ENCODE data around the gene DET1. TPM values are rescaled to one million over a fixed set of nuclear protein-coding genes. Genes with fewer than 3 reads are reported as not detected.
"Not testable (repeated sequence)": the region's sequence is repeated elsewhere in the genome, so short reads cannot be mapped to it uniquely, and the experiment has no call there.

Gene DET1
- total RNA-seq, 1 experiment from 2014 or later = 13.0 TPM

DNA sequence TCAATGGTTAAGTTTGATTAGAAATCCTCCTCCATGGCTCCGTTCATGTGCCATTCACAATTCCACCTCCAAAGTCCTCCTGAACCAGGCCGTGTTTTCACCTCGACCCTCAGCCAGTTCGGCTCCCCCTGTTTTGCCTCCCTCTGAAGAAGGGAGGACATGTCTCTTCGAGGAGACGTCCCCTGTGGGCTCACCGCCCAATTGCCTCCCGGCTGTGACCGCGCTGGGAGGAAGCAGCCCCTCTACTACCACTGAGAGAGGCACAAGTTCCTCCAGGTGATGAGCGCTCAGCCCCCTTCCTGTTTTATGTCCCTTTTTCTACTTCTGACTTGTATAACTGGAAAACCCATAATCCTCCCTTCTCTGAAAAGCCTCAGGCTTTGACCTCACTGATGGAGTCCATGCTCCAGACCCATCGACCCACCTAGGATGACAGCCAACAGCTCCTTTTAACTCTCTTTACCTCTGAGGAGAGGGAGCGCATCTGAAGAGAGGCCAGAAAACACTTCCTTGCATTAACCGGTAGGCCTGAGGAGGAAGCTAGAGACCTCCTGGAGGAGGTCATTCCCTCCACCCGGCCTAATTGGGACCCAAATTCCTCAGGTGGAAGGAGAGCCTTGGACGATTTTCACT is 4.7 kb downstream of the DET1 start:
- DNase-seq (ENCODE audit: extremely low read depth, low read depth) = no peak

DNA sequence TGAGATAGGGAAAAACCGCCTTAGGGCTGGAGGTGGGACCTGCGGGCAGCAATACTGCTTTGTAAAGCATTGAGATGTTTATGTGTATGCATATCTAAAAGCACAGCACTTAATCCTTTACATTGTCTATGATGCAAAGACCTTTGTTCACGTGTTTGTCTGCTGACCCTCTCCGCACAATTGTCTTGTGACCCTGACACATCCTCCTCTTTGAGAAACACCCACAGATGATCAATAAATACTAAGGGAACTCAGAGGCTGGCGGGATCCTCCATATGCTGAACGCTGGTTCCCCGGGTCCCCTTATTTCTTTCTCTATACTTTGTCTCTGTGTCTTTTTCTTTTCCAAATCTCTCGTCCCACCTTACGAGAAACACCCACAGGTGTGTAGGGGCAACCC is 5.4 kb downstream of the DET1 start:
- DNase-seq (ENCODE audit: extremely low read depth, low read depth) = not testable (repeated sequence)

DNA sequence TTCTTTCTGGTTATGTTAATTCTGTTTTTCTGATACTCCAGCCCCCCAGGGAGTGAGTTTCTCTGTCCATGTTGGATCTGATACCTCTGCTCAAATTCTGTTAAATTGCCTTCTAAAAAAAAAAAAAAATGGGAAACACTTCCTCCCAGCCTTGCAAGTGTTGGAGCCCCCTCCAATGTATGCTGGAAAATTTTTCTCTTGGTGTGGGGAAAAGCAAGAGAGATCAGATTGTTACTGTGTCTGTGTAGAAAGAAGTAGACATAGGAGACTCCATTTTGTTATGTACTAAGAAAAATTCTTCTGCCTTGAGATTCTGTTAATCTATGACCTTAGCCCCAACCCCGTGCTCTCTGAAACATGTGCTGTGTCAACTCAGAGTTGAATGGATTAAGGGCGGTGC is 6.1 kb downstream of the DET1 start:
- not testable (repeated sequence) for DNase-seq (ENCODE audit: extremely low read depth, low read depth)

DNA sequence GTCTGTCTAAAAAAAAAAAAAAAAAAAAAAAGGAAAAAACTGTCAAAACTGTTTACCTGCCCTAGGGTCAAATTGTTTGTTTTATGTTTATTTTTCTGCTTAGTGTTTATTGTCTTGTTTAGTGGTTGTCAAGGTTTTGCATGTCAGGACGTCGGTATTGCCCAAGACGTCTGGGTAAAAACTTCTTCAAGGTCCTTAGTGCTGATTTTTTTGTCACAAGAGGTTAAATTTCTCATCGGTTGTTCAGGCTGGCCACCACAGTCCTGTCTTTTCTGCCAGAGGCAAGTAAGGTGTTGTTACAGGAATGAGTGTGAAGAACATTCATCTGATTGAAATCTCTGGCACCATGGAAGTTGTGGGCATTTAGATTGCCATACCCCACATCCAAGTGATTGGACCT is 7.0 kb downstream of the DET1 start:
- DNase-seq (ENCODE audit: extremely low read depth, low read depth) = no peak

DNA sequence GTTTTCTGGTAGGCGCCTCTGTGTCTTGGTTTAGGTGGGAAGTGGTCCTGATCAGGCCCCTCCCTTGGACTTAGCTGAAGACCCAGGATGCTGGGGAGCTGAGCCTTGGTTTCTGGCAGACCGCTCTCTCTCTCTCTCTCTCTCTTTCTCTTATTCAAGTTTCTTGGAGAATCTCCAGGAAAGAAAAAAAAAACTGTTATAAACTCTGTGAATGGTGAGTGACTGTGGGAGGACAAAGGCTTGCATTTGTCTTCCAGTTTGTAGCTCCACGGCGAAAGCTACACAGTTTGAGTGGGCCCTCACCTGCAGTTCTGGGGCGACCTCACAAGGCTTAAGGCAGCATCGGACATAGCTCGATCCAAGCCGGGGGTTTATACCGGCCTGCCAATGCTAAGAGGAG is 7.5 kb downstream of the DET1 start:
- DNase-seq (ENCODE audit: extremely low read depth, low read depth) = no peak

DNA sequence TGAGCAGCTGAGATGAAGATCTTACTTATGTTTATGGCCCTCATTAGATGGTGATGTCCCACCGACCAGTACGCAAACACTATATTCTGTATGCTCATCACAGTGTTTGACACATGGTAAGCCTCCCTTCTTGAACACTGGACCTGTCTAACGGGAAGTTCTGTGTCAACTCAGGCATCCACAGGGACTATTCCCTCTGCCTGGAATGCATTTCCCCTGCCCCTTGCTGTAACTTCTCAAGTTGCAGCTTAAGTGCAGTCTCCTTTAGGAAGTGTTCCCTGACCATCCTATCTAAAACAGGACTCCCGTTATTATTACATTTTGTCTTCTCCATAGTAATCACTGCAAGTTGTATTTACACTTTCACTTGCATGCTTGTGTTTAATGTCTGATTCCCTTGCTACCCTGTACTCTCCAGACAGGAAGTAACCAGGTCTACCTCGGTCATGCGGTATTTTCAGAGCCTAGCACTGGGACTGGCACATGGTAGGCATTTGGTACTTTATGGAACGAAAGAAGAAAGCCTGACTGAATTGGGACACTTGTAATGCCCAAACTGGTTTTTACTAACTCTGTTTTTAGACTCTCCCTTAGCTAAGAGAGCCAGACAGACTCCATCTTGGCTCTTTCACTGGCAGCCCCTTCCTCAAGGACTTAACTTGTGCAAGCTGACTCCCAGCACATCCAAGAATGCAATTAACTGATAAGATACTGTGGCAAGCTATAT is 8.7 kb downstream of the DET1 start:
- DNase-seq (ENCODE audit: extremely low read depth, low read depth) = no peak

DNA sequence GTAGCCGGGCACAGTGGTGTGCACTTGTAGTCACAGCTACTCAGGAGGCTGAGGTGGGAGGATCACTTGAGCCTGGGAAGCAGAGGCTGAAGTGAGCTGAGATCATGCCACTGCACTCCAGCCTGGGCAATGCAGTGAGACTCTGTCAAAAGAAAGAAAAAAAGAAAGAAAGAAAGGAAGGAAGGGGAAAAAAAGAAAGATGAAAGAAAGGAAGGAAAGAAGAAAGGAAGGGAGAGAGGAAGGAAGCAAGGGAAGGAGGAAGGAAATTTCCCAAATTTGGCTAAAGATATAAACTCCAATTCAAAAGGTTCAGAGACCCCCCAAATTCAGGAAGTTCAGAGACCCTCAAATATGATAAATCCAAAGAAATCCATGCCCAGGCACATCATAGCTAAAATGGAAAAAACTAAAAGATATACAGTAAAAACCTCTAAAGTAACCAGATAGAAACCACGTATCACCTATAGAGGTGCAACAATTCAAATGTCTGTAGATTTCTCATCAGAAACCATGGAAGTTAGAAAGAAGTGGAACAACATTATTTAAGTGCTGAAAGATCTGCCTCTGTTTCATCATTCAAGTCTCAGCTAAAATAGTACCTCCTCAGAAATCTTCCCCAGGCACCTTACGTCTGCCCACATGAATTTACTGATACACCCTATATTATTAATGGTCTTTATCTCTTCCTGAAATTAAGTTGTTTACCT is 10.7 kb downstream of the DET1 start:
- DNase-seq (ENCODE audit: extremely low read depth, low read depth) = no peak

DNA sequence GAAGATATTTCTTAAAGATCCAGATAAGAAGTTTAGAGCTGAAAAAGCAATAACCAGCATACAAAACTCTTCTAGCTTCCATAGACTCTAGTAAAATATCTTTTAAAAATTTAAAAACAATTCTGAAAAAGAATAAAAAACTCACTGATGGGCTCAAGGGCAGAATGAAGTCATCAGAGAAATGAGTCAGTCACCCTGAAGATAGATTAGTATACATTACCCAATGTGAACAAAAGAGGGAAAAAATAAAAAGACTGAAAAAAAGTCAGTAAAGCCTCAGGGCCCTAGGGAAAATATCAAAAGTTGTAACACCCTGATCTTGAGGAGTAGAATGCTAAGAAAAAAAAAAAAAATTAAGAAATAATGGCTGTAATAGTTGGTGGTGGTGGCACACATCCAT is 11.4 kb downstream of the DET1 start:
- no peak for DNase-seq (ENCODE audit: extremely low read depth, low read depth)

DNA sequence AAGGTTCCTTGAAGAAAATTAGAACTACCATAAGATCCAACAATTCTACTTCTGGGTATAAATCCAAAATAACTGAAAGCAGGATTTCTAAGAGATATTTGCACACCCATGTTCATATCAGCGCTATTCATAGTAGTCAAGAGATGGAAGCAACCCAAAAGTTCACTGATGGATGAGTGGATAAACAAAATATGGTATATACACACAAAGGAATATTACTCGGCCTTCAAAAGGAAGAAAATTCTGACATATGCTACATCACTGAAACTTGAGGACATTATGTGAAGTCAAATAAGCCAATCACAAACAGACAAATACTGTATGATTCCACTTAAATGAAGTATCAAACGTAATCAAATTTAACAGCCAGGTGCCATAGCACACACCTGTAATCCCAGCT is 13.1 kb downstream of the DET1 start:
- no peak for DNase-seq (ENCODE audit: extremely low read depth, low read depth)

DNA sequence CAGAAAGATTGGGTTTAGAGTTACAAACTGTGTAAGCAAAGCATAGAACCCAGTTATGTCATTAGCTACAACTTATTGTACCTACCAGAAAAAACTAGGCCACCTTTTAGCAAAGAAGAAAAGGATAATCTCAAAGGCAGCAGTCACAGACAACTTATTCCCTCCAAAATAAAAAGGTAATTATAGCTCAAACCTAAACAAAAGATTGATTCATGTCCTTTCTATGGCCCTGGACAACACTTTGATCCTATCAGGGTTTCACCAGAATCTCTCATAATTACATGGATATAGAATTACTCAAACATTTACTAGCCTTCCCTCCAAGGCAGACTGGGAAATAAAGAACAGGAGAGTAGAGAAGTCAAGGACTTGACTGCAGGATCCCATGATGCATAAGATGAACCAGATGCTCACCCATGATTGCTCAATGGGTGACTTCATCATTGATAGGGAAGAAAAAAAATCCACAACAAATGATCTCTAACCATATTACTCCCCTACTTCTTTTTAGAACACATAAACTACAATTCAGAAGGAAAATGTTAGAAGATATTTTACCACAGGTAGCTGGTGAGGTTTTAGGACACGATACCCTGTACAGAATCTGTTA is 17.4 kb downstream of the DET1 start:
- DNase-seq (ENCODE audit: extremely low read depth, low read depth) = no peak

DNA sequence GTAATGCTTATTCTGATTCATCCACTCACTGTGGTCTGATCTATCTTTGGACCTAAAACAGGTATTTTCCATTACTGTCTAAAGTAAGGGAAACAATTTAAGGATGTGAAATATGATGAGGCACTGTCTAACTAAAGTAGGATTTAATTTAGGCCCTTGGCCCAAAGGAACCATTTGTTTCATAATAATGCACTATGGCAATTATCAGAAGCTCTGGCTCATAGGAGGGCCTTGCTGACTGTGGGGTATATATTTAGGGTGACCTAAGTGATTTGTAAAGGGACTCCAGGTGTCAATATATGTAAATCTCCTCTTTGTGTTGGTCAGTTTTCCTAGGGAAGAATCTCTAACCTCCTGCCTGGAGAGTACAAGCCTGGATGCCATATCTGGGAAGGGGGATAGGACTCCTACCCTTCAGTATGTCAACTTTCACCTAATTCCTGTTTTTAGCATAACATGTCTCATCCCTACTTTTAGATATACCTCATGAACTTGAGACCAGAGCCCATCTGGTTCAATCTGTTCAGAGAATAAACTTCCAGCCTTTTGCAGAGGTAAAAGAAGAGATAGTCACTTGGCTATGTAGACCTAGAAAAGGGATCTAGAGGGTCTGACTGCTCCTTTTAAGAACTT is 20.1 kb downstream of the DET1 start:
- DNase-seq (ENCODE audit: extremely low read depth, low read depth) = no peak

DNA sequence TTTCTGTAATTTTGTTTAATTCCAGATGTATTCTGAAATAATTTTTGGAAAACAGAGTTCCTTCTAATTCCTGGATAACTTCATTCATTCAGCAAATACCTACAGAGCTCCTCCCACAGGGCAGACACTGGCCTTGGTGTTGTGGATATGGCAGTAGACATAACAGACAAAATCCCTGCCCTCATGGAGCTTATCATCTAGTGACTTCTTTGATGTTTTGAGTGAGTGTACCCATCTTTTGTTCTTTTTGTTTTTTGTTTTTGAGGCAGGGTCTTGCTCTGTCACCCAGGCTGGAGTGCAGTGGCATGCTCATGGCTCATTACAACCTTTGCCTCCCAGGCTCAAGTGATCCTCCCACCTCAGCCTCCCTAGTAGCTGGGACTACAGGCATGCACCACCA is 21.1 kb downstream of the DET1 start:
- no peak for DNase-seq (ENCODE audit: extremely low read depth, low read depth)

DNA sequence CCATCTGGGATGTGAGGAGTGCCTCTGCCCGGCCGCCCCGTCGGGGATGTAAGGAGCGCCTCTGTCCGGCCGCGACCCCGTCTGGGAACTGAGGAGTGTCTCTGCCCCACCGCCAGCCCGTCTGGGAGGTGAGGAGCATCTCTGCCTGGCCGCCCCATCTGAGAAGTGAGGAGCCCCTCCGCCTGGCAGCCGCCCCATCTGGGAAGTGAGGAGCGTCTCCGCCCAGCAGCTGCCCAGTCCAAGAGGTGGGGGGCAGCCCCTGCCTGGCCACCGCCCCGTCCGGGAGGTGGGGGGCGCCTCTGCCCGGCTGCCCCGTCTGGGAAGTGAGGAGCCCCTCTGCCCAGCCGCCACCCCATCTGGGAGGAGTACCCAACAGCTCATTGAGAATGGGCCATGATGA is 22.4 kb downstream of the DET1 start:
- not testable (repeated sequence) for DNase-seq (ENCODE audit: extremely low read depth, low read depth)

DNA sequence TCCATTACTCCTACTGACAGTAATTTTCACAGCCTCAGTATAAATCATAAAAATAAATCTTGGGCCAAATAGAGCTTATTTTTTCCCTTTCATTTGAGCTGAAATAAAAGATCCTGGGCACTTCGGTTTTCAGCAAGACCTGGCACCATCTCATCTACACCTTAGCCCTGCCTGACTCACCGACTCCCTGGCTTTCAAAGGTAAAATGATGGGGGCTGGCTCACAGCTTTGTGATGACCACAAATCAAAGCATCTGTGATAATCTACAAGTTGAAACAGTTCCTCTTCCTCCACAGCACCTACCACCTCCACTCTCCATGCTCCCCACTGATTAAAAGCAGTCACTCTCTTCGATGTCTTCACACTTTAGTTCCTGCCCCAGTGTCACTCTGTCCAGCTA is 27.6 kb downstream of the DET1 start:
- no peak for DNase-seq (ENCODE audit: extremely low read depth, low read depth)

DNA sequence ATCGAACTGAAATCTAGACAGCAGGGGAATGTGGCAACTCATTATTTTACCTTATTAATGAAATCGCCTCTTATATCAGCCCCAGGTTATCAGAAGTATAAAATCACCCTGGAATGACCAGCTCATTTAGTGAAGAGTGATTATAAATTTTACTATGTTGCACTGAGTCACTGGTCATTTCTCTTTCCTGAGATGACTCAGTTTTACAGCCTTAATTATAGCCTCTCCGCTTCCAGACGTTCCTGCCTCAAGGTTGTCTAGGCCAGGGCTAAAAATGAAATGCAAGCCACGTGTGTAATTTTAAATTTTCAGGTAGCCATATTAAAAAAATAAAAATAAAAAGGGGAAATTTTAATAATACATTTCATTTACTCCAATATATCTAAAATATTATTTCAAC is 33.3 kb downstream of the DET1 start:
- no peak for DNase-seq (ENCODE audit: extremely low read depth, low read depth)

DNA sequence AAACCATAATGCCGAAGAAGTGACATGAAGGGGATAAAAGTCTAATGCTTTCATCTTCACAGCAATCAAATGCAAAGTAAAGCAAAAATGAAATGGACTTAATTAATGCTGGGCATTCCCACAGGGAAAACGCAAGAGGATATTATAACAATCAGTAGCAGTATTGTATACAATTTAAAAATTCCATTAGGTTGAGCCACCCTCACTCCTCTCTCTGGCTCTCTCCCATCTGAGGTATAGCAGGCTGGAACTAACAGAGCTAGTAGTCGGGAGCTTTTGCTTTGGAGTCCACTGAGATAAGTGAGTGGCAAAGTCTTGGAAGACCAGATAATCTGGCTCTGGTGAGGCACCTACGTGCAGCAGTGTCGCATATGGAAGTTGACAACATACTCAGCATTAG is 33.9 kb downstream of the DET1 start:
- DNase-seq (ENCODE audit: extremely low read depth, low read depth) = no peak

DNA sequence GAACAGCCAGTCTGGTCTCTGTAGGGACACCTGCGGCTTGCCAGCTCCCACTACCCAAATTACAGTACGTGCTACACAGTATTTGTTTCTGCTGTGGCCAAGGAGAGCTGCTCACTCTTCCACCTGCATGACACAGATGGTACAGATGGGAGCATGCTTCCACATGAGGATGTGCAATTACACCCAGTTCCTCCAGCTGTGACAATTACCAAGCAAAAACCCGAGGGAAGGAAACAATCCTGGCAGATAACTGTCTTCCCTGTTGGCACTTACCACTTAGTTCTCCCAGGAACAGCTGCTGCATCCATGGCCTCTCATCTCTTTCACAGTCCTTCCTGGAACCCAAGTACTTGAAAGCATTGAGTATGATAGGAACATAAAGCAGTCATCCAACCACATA is 34.4 kb downstream of the DET1 start:
- DNase-seq (ENCODE audit: extremely low read depth, low read depth) = no peak

DNA sequence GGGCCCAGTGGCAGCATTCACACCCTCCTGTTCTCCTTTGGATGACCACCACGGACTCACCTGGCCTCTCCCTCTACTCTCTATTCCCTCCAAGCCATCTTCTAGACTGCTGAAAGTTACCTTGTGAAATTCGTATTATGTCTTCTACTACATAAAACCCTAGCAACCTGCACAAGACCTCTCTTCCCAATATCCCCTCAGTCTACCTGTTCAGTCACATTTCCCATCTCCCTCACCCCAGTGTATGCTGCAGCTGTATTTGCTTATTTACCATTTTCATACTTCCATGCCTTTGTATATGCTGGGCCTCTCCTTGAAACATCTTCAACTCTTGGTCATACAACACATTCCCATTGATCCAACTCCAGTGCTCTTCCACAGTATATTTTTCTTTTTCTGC is 35.3 kb downstream of the DET1 start:
- DNase-seq (ENCODE audit: extremely low read depth, low read depth) = no peak

DNA sequence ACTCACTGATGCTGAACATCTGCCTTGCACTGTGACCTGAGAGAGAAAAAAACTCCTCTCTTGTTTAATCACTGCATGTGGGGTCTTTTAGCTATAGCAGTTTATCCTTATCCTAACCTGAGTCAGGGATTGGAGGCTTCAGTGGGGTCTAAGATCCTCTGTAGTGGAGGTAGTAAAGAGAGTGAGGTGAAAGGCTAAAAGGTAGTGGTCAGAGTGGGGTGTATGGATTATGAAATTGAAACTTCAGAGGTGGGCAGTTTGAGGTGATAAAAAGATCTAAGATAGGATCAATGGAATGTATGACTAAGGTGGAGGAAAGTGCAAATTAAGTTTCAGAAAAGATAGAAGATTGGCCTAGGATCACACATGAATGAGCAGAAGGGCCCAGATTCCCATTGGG is 36.5 kb downstream of the DET1 start:
- DNase-seq (ENCODE audit: extremely low read depth, low read depth) = no peak

DNA sequence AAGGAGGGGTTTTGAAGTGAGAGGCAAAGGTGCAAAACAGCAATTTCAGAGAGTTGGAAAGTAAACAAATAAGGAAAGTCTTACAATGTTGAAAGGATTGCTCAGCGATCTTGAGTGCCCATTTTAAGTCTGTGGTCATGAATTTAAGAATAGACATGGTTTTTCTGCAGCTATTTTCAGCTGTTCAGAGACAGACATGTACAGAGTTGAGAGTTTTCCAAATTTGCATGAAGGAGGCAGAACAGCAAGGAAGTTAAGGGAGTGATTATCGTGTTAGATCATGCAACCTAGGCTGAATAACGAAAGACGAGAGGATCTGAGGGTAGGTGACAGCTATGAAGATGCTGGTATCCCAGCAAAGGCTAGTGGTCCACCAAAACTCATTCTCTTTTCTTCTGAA is 37.2 kb downstream of the DET1 start:
- DNase-seq (ENCODE audit: extremely low read depth, low read depth) = no peak

DNA sequence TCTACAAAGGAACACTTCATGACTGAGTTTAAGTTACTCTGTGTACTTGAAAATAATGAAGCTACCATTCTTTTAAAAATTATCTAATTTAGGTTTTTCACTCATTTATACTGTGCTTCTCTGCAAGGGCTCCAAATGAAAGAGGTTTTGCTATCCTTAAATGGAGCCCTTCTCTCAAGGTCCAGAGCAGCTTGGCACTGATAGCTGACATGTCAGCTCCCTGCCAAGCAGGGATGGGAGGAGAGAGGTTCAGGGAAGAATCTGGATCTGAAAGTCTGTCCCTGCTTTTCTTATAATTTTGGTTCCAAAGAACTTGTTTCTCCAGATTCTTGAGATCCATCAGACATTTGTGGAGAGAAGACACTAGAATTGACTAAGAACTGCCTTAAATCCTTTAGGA is 39.9 kb downstream of the DET1 start:
- no peak for DNase-seq (ENCODE audit: extremely low read depth, low read depth)
